HL-60 (cell line): Measurements from ENCODE around the gene RUNX1.

Experiments used
- DNase-seq, 2 experiments: peaks; one replicate each; pipeline ENCODE4 v3.0.0-alpha.2; 2010 to 2020; ENCODE audit warnings: low read depth in 1 of 2, low spot score in 1 of 2
- H3K27ac ChIP-seq: fragments of 250-450 bp; sonication (Bioruptor Pico); replicated peaks from 2 replicates; pipeline ENCODE4 v1.5.1; 2020; ENCODE audit warnings: mild to moderate bottlenecking, moderate library complexity
- H3K27me3 ChIP-seq: fragments of 250-450 bp; sonication (Bioruptor Pico); 2 replicates; pipeline ENCODE4 v1.5.1; 2021; ENCODE audit warnings: mild to moderate bottlenecking, moderate library complexity; ENCODE audit not compliant: insufficient read depth, poor library complexity, severe bottlenecking
- H3K4me3 ChIP-seq: replicated peaks from 2 replicates; pipeline ENCODE4 v1.5.1; 2011; ENCODE audit warnings: mild to moderate bottlenecking, control low read depth, low read length; ENCODE audit not compliant: insufficient read depth
- CTCF ChIP-seq: IDR thresholded peaks from one replicate; pipeline ENCODE4 v1.5.1; 2011; ENCODE audit warnings: low read length, control low read depth, inconsistent platforms; ENCODE audit not compliant: insufficient read depth
- GABPA ChIP-seq: IDR thresholded peaks from 2 replicates; pipeline ENCODE4 v1.6.1; 2012; ENCODE audit warnings: low read depth
- POLR2AphosphoS5 ChIP-seq: IDR thresholded peaks from 2 replicates; pipeline ENCODE4 v1.6.1; 2012; ENCODE audit warnings: low read depth
- REST ChIP-seq: IDR thresholded peaks from 2 replicates; pipeline ENCODE4 v1.6.1; 2012; ENCODE audit warnings: low read depth; ENCODE audit not compliant: insufficient replicate concordance
- SPI1 ChIP-seq: IDR thresholded peaks from 2 replicates; pipeline ENCODE4 v1.6.1; 2012; ENCODE audit warnings: low read depth, mild to moderate bottlenecking, borderline replicate concordance

Gene RUNX1

GRCh38 chr21:34899302-34899701 lies 149.8 kb downstream of the RUNX1 start:
- TF ChIP-seq GABPA (no peak), REST (no peak), SPI1 (no peak), POLR2AphosphoS5 (no peak), CTCF (no peak)
- no peaks in the 10 kb centered on the region for H3K27me3 ChIP-seq
- no peak for DNase-seq

GRCh38 chr21:34897828-34898227 lies 151.3 kb downstream of the RUNX1 start:
- Histone ChIP-seq H3K4me3 (no peak overlapping the region), H3K27ac (no peak overlapping the region), H3K27me3 (no peaks in the 10 kb centered on the region)
- DNase-seq, result no peak
- TF ChIP-seq POLR2AphosphoS5 (no peak), CTCF (no peak), REST (no peak)

More at GRCh38 chr21:34899302-34899701, 149.8 kb downstream of the RUNX1 start:
- H3K27ac ChIP-seq, result no peak overlapping the region
- no peak overlapping the region for H3K4me3 ChIP-seq

GRCh38 chr21:34894401-34894800 lies 154.7 kb downstream of the RUNX1 start:
- Histone ChIP-seq H3K27ac (no peak overlapping the region), H3K27me3 (no peaks in the 10 kb centered on the region), H3K4me3 (no peak overlapping the region)
- TF ChIP-seq GABPA (no peak), CTCF (no peak), POLR2AphosphoS5 (no peak), REST (no peak), SPI1 (no peak)
- DNase-seq, result no peak
